ENCODE measurements around the gene UBL7.
A peak's percentile ranks its signal among the peaks of the same experiment; 100 is the strongest.

Gene UBL7

DNA sequence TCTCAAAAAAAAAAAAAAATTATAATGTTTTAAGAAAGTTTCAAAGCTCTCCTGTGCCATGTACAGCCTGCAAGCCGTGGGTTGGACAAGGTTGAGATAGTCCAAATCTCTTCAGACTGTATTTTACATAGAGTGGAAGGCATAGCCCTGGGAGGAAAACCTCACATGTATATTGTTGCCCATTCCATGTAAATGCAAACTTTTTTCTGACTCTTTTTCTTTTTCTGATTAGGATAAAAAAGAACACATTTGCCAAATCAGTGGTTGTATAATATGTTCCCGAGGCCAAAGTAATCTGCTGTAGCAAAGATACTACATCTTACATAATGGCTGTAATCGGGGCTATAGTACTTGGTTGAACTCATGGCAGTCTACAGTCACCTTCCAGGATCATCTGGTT is 35.7 kb upstream of the UBL7 start:
- DNase-seq: no peak
- Histone ChIP-seq H3K9ac (ENCODE audit: low read length) (no peak overlapping the region), H3K4me2 (ENCODE audit: low read depth, low read length) (no peak overlapping the region), H3K4me3 (ENCODE audit: low read length) (no peak overlapping the region), H3K4me1 (ENCODE audit: low read length) (peaks cover 10% of the 10 kb centered on the region), H3K27ac (ENCODE audit: low read length) (no peak overlapping the region), H3K9me3 (replicated peaks; ENCODE audit: insufficient read depth, low read length) (no peaks in the 10 kb centered on the region), H4K20me1 (ENCODE audit: insufficient read depth, low read length) (no peaks in the 10 kb centered on the region), H3K27me3 (replicated peaks; ENCODE audit: insufficient read depth, low read length) (no peaks in the 10 kb centered on the region), H3K79me2 (ENCODE audit: low read length) (no peaks in the 10 kb centered on the region), H3F3A (ENCODE audit: insufficient read depth, low read length) (no peaks in the 10 kb centered on the region; the same call in 1 of the 2 replicates), H3K9me2 (replicated peaks; ENCODE audit: insufficient read depth, low read length) (no peaks in the 10 kb centered on the region), H2AFZ (ENCODE audit: low read length) (no peak overlapping the region), H3K36me3 (replicated peaks; ENCODE audit: insufficient read depth, low read length) (no peaks in the 10 kb centered on the region)
- TF ChIP-seq EZH2phosphoT487 (IDR thresholded peaks at IDR 0.05; ENCODE audit: low read length): no peak
- no peak for TF ChIP-seq EZH2 (optimal IDR thresholded peaks at IDR 0.05; ENCODE audit: low read depth, low read length)
- TF ChIP-seq, protein P1, sequence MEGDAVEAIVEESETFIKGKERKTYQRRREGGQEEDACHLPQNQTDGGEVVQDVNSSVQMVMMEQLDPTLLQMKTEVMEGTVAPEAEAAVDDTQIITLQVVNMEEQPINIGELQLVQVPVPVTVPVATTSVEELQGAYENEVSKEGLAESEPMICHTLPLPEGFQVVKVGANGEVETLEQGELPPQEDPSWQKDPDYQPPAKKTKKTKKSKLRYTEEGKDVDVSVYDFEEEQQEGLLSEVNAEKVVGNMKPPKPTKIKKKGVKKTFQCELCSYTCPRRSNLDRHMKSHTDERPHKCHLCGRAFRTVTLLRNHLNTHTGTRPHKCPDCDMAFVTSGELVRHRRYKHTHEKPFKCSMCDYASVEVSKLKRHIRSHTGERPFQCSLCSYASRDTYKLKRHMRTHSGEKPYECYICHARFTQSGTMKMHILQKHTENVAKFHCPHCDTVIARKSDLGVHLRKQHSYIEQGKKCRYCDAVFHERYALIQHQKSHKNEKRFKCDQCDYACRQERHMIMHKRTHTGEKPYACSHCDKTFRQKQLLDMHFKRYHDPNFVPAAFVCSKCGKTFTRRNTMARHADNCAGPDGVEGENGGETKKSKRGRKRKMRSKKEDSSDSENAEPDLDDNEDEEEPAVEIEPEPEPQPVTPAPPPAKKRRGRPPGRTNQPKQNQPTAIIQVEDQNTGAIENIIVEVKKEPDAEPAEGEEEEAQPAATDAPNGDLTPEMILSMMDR (IDR thresholded peaks at IDR 0.05; ENCODE audit: low read length): no peak

DNA sequence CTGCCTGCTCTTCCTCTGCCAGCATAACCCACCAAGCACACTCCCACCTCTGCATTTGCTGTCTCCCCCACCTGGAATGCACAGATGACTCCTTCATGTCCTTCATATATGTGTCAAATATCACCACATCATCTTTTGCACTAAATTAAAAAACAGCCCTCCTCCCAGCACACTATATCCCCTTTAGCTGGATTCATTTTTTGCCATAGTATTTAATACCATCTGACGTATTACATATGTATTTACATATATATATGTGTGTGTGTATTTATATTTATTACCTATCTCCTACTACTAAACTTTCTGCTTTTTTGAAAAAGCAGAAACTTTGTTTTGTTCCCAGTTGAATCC is 29.4 kb upstream of the UBL7 start:
- H3K4me1 ChIP-seq (ENCODE audit: low read length): peaks cover 8% of the 10 kb centered on the region
- H3K36me3 ChIP-seq (replicated peaks; ENCODE audit: insufficient read depth, low read length): no peaks in the 10 kb centered on the region
- H3F3A ChIP-seq (ENCODE audit: insufficient read depth, low read length): no peaks in the 10 kb centered on the region
- H3K9me3 ChIP-seq (replicated peaks; ENCODE audit: insufficient read depth, low read length): no peaks in the 10 kb centered on the region
- no peak overlapping the region for H3K9ac ChIP-seq (ENCODE audit: low read length)
- no peaks in the 10 kb centered on the region for H4K20me1 ChIP-seq (ENCODE audit: insufficient read depth, low read length)
- no peaks in the 10 kb centered on the region for H3K79me2 ChIP-seq (ENCODE audit: low read length)
- H3K9me2 ChIP-seq (replicated peaks; ENCODE audit: insufficient read depth, low read length): no peaks in the 10 kb centered on the region
- no peaks in the 10 kb centered on the region for H3K27me3 ChIP-seq (replicated peaks; ENCODE audit: insufficient read depth, low read length)
- TF ChIP-seq EZH2 (optimal IDR thresholded peaks at IDR 0.05; ENCODE audit: low read depth, low read length) (no peak), EZH2phosphoT487 (IDR thresholded peaks at IDR 0.05; ENCODE audit: low read length) (no peak)
- TF ChIP-seq, protein P1 (IDR thresholded peaks at IDR 0.05; ENCODE audit: low read length): no peak
- peak overlapping the region; percentile 68 for H2AFZ ChIP-seq (ENCODE audit: low read length)
- H3K4me3 ChIP-seq (ENCODE audit: low read length): no peak overlapping the region
- H3K27ac ChIP-seq (ENCODE audit: low read length): no peak overlapping the region
- peak overlapping the region; percentile 23; the same call in 1 of the 2 replicates for H3K4me2 ChIP-seq (ENCODE audit: low read depth, low read length)
- DNase-seq: no peak

DNA sequence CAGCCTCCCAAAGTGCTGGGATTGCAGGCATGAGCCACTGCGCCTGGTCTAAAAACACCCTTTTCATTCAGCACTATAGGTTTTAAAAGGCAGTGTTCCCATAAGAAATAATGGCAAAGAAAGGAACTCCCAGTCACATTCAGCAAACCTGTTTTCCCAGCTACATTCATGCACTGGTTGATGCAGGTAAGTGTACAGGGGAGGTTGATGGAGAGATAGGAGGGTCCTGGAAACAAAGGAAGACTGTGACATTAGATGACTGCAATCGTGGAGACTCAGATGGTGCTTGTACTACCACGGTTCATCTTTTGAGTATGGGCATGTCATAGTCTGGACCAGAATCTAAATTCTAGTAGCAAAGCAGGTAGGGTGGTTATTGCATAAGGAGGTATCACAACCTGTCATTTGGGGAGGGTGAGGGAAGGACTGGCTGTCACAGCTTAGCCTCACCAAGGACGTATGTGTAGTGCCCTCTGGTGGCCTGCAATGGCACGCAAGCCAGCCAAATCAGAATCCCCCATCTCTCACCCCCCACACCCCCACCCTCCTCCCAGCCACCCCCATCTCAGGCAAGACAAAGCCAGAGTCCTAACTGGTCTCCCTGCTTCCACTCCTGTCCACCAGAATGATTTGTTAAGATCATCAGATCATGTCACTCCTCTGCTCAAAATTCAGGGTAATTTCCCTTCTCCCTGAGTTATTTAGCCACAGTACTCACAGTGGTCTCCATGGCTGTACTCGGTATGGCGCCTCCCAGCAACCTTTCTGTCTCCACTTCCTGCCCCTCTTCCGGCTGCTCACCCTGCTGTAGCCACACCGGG is 28.8 kb upstream of the UBL7 start:
- Histone ChIP-seq H3K9ac (ENCODE audit: low read length) (no peak overlapping the region), H3K4me1 (ENCODE audit: low read length) (peaks cover 8% of the 10 kb centered on the region), H3K9me3 (replicated peaks; ENCODE audit: insufficient read depth, low read length) (no peaks in the 10 kb centered on the region), H3K36me3 (replicated peaks; ENCODE audit: insufficient read depth, low read length) (no peaks in the 10 kb centered on the region), H3K4me2 (ENCODE audit: low read depth, low read length) (peak overlapping the region; percentile 23; the same call in 1 of the 2 replicates), H2AFZ (ENCODE audit: low read length) (peak overlapping the region; percentile 68), H3K4me3 (ENCODE audit: low read length) (no peak overlapping the region), H3K27me3 (replicated peaks; ENCODE audit: insufficient read depth, low read length) (no peaks in the 10 kb centered on the region), H4K20me1 (ENCODE audit: insufficient read depth, low read length) (no peaks in the 10 kb centered on the region), H3F3A (ENCODE audit: insufficient read depth, low read length) (no peaks in the 10 kb centered on the region), H3K9me2 (replicated peaks; ENCODE audit: insufficient read depth, low read length) (no peaks in the 10 kb centered on the region), H3K27ac (ENCODE audit: low read length) (no peak overlapping the region), H3K79me2 (ENCODE audit: low read length) (no peaks in the 10 kb centered on the region)
- DNase-seq: peak; percentile 73
- TF ChIP-seq, protein P1 (IDR thresholded peaks at IDR 0.05; ENCODE audit: low read length): peak; percentile 70
- TF ChIP-seq EZH2 (optimal IDR thresholded peaks at IDR 0.05; ENCODE audit: low read depth, low read length): no peak

Data from MM.1S (cell line).